ENCODE results near the gene MYO3B.

MYO3B gene

GRCh38 chr2:170568511-170568910 lies 390.6 kb downstream of the MYO3B start:
- H3K9me3 ChIP-seq (replicated peaks in 1 of 11), result no peaks in the 10 kb centered on the region
- H3K4me1 ChIP-seq, result no peaks in the 10 kb centered on the region
- no peak overlapping the region for H3K4me2 ChIP-seq
- no peak overlapping the region for H3K9ac ChIP-seq
- H3K27me3 ChIP-seq, result no peaks in the 10 kb centered on the region
- no peak overlapping the region for H3K27ac ChIP-seq
- no peaks in the 10 kb centered on the region for H4K20me1 ChIP-seq
- TF ChIP-seq Cebpa-rat (IDR thresholded peaks at IDR 0.05), result no peak
- no peaks in the 10 kb centered on the region for H3K36me3 ChIP-seq
- H3K4me3 ChIP-seq, result no peak overlapping the region

GRCh38 chr2:170571612-170572011 lies 393.7 kb downstream of the MYO3B start:
- no peak overlapping the region for H3K9ac ChIP-seq
- TF ChIP-seq Cebpa-rat (IDR thresholded peaks at IDR 0.05), result no peak
- H3K27me3 ChIP-seq, result no peaks in the 10 kb centered on the region

GRCh38 chr2:170573671-170574070 lies 395.7 kb downstream of the MYO3B start:
- TF ChIP-seq Cebpa-rat (IDR thresholded peaks at IDR 0.05), result no peak
- no peak overlapping the region for H3K9ac ChIP-seq

More at GRCh38 chr2:170571612-170572011, 393.7 kb downstream of the MYO3B start:
- Histone ChIP-seq H3K9me3 (replicated peaks in 1 of 11) (no peaks in the 10 kb centered on the region), H3K4me3 (no peak overlapping the region), H3K4me2 (no peak overlapping the region), H4K20me1 (no peaks in the 10 kb centered on the region), H3K4me1 (no peaks in the 10 kb centered on the region), H3K36me3 (no peaks in the 10 kb centered on the region), H3K27ac (no peak overlapping the region)

DNA sequence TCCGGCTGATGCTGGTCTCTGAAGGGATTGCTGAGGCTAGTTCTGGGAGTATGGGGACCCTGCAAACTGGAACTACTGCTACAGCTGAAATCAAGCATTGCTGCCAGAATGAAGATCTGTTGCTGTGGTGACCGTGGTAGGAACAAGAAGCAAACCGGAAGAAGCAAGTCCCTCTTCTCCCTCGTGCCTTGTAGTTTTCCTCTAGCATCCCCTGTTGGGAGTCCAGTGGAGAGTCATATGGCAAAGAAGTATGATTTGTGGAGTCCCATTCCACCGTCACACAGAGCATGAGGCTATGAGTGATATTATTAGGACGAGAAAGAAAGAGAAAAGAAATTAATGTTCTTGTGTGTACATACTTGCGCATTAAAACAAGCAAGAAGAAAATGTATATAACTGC lies 398.3 kb downstream of the MYO3B start:
- Histone ChIP-seq H3K9me3 (replicated peaks in 1 of 11) (no peaks in the 10 kb centered on the region), H4K20me1 (no peaks in the 10 kb centered on the region), H3K4me3 (no peak overlapping the region), H3K36me3 (no peaks in the 10 kb centered on the region), H3K9ac (no peak overlapping the region), H3K4me1 (no peaks in the 10 kb centered on the region), H3K4me2 (no peak overlapping the region), H3K27me3 (no peaks in the 10 kb centered on the region), H3K27ac (no peak overlapping the region)
- no peak for TF ChIP-seq Cebpa-rat (IDR thresholded peaks at IDR 0.05)

More at GRCh38 chr2:170573671-170574070, 395.7 kb downstream of the MYO3B start:
- Histone ChIP-seq H3K4me1 (no peaks in the 10 kb centered on the region), H4K20me1 (no peaks in the 10 kb centered on the region), H3K4me2 (no peak overlapping the region), H3K9me3 (replicated peaks in 1 of 11) (no peaks in the 10 kb centered on the region), H3K27me3 (no peaks in the 10 kb centered on the region), H3K36me3 (no peaks in the 10 kb centered on the region), H3K27ac (no peak overlapping the region), H3K4me3 (no peak overlapping the region)

DNA sequence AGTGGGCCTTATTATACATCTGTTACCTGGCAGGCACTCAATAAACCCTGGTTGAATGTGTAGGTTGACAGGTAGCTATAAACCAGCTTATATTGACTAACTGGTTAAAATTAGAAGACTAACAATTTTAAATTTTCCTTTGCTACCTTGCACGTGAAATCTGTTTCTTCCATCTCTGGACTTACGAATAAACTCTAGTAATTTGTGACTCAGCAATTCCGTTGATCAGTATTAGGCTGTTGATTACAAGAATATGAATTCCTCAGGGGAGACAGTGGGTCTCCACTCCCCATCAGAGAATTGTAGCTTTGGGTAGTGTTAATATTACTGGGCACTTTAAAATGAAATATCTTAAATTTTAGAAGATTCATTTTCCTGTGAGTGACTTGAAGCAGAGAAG lies 399.4 kb downstream of the MYO3B start:
- no peak for TF ChIP-seq Cebpa-rat (IDR thresholded peaks at IDR 0.05)
- no peaks in the 10 kb centered on the region for H4K20me1 ChIP-seq
- no peak overlapping the region for H3K4me3 ChIP-seq
- H3K4me1 ChIP-seq, result no peaks in the 10 kb centered on the region
- H3K9me3 ChIP-seq (replicated peaks in 1 of 11), result no peaks in the 10 kb centered on the region
- H3K4me2 ChIP-seq, result no peak overlapping the region
- H3K27ac ChIP-seq, result no peak overlapping the region
- no peak overlapping the region for H3K9ac ChIP-seq
- no peaks in the 10 kb centered on the region for H3K36me3 ChIP-seq
- no peaks in the 10 kb centered on the region for H3K27me3 ChIP-seq

DNA sequence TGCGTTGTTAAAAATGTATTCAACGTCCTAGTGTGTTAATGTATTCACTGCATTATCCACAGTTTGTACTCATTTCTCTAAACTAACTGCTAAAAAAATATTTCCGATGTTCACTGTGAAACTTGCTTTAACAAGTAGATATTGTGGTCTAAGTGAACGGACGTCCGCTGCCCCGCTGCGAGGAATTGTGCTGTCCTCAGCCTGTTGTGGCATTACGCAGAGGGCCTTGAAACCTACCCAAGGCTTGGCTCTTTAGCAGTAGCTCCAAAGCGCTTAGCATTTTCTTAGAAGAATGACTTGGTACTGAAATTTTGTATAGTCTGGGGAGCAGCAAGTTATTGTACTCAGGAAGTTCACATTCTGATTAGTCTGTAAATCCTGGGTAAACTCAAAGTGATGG lies 400.7 kb downstream of the MYO3B start:
- TF ChIP-seq Cebpa-rat (IDR thresholded peaks at IDR 0.05), result no peak
- no peaks in the 10 kb centered on the region for H4K20me1 ChIP-seq
- no peak overlapping the region for H3K9ac ChIP-seq
- no peak overlapping the region for H3K4me3 ChIP-seq
- H3K4me1 ChIP-seq, result no peaks in the 10 kb centered on the region
- no peaks in the 10 kb centered on the region for H3K9me3 ChIP-seq (replicated peaks in 1 of 11)
- H3K36me3 ChIP-seq, result no peaks in the 10 kb centered on the region
- no peak overlapping the region for H3K4me2 ChIP-seq
- H3K27ac ChIP-seq, result no peak overlapping the region
- H3K27me3 ChIP-seq, result no peaks in the 10 kb centered on the region

- Histone ChIP-seq H3K4me1 (no peaks in the 10 kb centered on the region), H4K20me1 (no peaks in the 10 kb centered on the region), H3K9me3 (replicated peaks in 1 of 11) (no peaks in the 10 kb centered on the region), H3K27ac (no peak overlapping the region), H3K9ac (no peak overlapping the region), H3K4me3 (no peak overlapping the region), H3K4me2 (no peak overlapping the region), H3K27me3 (no peaks in the 10 kb centered on the region), H3K36me3 (no peaks in the 10 kb centered on the region)
- no peak for TF ChIP-seq Cebpa-rat (IDR thresholded peaks at IDR 0.05)
Measured at GRCh38 chr2:170579511-170579910, 401.6 kb downstream of the MYO3B start.

- no peak overlapping the region for H3K4me3 ChIP-seq
- no peak overlapping the region for H3K27ac ChIP-seq
- no peaks in the 10 kb centered on the region for H3K4me1 ChIP-seq
- H4K20me1 ChIP-seq, result no peaks in the 10 kb centered on the region
- H3K4me2 ChIP-seq, result no peak overlapping the region
- no peak overlapping the region for H3K9ac ChIP-seq
- H3K9me3 ChIP-seq (replicated peaks in 1 of 11), result no peaks in the 10 kb centered on the region
- H3K27me3 ChIP-seq, result no peaks in the 10 kb centered on the region
- no peak for TF ChIP-seq Cebpa-rat (IDR thresholded peaks at IDR 0.05)
- no peaks in the 10 kb centered on the region for H3K36me3 ChIP-seq
Measured at GRCh38 chr2:170582313-170582712, 404.4 kb downstream of the MYO3B start.

GRCh38 chr2:170582751-170583463 lies 405.0 kb downstream of the MYO3B start:
- no peaks in the 10 kb centered on the region for H3K36me3 ChIP-seq
- TF ChIP-seq Cebpa-rat (IDR thresholded peaks at IDR 0.05), result no peak
- no peaks in the 10 kb centered on the region for H3K4me1 ChIP-seq
- no peaks in the 10 kb centered on the region for H3K9me3 ChIP-seq (replicated peaks in 1 of 11)
- H3K27me3 ChIP-seq, result no peaks in the 10 kb centered on the region
- no peaks in the 10 kb centered on the region for H4K20me1 ChIP-seq
- no peak overlapping the region for H3K4me3 ChIP-seq
- H3K9ac ChIP-seq, result no peak overlapping the region
- H3K27ac ChIP-seq, result no peak overlapping the region
- no peak overlapping the region for H3K4me2 ChIP-seq

DNA sequence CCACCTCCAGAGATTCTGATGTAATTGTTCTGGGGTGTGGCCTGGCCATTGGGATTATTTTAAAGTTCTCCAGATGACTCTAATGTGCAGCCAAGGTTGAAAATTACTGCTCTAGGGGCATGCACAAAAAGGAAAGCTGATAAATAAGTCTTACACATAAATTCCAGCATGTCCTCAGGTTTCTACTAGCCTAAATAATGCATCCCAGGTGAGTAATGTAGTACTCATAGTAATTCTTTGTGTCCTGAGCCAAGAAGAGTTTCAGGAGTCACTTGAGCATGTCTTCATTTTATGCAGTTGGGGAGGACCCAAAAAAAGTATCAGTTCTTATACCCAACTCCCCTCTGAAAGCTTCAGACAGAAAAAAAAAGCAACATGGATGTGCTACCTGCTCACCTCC lies 407.1 kb downstream of the MYO3B start:
- Histone ChIP-seq H3K9ac (no peak overlapping the region), H3K4me3 (no peak overlapping the region), H3K27ac (no peak overlapping the region), H3K27me3 (no peaks in the 10 kb centered on the region), H4K20me1 (no peaks in the 10 kb centered on the region), H3K9me3 (replicated peaks in 1 of 11) (no peaks in the 10 kb centered on the region), H3K36me3 (no peaks in the 10 kb centered on the region), H3K4me1 (no peaks in the 10 kb centered on the region), H3K4me2 (no peak overlapping the region)
- no peak for TF ChIP-seq Cebpa-rat (IDR thresholded peaks at IDR 0.05)
